LNCAP (cell line): ENCODE data around the gene CSTF3.

Source experiments
- TF ChIP-seq, protein P1 (sequence below): fragments of 450-650 bp; IDR thresholded peaks from 2 replicates; pipeline ENCODE4 v1.5.1; 2017; ENCODE audit warnings: mild to moderate bottlenecking

The CSTF3 gene

DNA sequence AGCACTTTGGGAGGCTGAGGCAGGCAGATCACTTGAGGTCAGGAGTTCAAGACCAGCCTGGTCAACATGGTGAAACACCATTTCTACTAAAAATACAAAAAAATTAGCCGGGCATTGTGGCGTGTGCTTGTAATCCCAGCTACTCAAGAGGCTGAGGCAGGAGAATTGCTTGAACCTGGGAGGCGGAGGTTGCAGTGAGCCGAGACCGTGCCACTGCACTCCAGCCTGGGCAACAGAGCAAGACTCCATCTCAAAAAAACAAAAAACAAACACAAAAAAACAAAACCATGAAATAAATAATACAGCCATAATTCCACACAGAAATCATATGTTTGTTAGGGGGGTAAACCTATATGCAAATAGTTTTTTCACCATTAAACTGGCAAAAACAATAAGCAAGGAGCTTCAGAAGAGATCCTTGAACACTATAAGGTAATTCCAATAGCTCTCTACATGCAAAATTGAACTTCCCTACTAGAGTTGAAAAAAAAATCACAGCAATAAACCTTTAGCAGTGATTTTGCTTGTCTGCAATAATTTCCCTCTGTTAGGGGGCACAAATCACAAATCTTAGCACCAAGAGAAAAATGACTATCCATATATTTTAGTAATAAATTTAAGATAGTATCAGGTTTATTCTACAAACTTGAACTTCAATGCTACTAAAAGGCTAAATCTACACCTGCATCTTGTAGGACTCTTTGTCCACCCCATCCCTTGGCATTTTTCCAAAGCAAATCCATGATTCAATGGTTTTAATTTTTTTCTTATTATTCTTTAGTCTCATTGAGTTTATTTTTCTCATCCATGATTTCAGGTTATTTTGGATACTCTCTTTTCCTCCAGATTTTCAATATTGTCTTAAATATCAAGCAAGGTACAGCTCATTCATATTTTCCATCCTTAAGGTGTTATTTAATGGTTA, 3.9 kb downstream of the CSTF3 start:
- TF ChIP-seq, protein P1, sequence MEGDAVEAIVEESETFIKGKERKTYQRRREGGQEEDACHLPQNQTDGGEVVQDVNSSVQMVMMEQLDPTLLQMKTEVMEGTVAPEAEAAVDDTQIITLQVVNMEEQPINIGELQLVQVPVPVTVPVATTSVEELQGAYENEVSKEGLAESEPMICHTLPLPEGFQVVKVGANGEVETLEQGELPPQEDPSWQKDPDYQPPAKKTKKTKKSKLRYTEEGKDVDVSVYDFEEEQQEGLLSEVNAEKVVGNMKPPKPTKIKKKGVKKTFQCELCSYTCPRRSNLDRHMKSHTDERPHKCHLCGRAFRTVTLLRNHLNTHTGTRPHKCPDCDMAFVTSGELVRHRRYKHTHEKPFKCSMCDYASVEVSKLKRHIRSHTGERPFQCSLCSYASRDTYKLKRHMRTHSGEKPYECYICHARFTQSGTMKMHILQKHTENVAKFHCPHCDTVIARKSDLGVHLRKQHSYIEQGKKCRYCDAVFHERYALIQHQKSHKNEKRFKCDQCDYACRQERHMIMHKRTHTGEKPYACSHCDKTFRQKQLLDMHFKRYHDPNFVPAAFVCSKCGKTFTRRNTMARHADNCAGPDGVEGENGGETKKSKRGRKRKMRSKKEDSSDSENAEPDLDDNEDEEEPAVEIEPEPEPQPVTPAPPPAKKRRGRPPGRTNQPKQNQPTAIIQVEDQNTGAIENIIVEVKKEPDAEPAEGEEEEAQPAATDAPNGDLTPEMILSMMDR: no peak

DNA sequence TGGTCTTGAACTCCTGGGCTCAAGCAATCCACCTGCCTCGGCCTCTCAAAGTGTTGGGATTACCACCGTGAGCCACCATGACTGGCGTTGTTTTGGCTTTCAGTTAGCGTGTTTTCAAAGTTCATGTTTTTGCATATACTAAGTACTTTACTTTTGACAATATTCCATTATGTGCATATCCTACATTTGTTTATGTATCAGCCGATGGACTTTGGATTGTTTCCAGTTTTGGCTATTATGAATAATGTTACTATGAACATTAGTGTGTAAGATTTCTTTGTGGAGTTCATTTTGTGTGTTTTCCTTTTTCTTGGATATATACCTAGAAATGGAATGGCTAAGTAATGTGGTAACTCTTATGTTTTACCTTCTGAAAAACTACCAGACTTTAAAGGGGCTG, 9.9 kb downstream of the CSTF3 start:
- TF ChIP-seq, protein P1: no peak

DNA sequence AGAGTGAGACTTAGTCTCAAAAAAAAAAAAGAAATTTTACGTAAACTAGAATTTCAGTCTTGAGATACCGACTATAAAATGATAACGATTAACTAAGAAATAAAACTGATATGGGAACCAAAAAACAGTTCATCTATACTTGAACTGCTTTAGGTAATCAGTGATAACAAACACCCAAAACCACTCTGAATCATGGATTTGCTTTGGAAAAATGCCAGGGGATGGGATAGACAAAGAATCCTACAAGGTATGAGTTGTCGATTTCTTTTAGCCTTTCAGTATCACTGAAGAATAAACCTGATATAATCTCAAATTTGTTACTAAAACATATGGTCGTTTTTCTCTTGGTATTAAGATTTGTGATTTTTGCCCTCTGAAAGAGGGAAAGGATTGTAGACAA, 13.7 kb downstream of the CSTF3 start:
- TF ChIP-seq, protein P1: no peak

DNA sequence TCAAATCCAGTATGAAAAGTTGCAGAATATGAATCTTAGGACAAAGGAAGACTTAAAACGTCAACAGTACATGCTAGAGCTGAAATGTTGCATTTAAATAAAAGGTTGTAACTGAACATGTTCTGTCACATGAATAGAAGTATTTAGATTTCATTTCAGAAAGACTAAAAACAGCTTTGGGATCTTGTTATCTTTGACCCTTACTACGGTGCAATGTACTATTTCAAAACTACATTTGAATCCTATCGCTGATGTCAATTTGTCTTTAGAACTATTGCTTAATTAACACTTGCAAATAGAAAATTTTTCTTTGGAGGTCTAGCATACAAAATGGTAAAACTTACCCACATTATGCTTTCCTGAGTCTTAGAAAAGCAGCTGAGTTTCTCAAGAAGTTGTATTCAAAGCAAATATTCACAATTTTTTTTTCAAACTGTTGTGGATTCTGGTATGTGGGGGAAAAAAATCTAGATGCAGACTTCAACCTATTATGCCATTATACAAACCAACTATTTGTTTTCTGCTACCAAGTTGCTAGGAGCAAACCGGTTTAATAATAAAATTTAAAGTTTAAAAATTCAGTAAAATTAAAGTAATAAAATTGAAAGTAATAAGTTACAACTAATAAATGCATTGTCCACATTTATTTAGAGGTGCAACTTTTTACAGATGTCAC, 25.4 kb downstream of the CSTF3 start:
- TF ChIP-seq, protein P1: no peak

DNA sequence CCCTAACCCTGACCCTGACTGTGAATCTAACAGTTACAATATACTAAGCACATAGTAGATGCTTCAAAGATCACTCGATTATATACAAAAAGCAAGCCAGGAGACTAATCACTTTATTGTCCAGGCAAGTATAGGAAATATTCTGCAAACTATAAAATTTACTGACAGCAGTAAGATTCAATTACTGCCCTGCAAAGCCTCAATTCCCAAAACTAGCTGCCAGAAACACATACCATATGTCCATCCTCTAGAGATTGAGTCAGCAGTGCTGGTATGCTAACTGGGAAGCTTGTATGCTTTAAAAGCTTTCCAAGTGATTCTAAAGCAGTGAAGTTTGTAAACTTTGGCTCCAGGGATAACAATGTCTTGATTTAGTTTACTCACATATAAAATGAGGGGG, 26.1 kb downstream of the CSTF3 start:
- TF ChIP-seq, protein P1: no peak

DNA sequence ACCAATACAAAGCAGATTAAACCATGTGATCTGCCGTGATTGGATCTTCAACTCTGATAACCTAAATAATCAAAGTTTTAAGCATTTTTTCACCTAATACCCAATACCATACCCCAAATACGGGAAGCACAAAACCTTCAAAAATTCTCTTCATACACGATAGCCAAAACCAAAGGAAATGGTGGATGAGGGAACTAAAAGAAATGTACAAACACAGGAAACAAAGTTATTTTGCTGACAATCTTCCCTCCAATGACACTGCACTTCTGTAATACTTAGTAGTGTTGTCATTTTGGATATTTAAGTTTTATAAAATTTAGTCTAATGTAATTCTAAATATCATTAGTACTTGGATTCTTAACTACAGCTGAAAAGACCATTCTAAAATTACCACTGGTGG, 27.0 kb downstream of the CSTF3 start:
- TF ChIP-seq, protein P1: no peak

DNA sequence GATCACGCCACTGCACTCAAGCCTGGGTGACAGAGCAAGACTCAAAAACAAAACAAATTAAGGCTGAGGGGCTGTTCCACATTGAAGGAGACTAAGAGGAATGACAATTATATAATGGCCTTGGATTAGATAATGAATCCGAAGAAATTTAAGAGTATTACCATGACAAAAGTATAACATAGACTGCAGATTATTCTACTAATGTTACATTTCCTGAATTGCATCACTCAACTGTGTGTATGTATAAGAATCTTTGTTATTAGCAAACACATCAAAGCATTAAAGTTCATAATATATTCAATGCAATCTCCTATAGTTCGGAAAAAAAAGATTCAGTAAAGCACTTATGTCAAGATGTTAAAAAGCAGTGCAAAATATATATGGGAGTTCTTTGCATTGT, 27.5 kb downstream of the CSTF3 start:
- TF ChIP-seq, protein P1: no peak
